NAMALWA (cell line): ENCODE results near the gene FARS2.

Source experiments
- DNase-seq: peaks from one replicate; pipeline ENCODE4 v3.0.0-alpha.2; 2015; ENCODE audit warnings: low spot score

FARS2 gene

DNA sequence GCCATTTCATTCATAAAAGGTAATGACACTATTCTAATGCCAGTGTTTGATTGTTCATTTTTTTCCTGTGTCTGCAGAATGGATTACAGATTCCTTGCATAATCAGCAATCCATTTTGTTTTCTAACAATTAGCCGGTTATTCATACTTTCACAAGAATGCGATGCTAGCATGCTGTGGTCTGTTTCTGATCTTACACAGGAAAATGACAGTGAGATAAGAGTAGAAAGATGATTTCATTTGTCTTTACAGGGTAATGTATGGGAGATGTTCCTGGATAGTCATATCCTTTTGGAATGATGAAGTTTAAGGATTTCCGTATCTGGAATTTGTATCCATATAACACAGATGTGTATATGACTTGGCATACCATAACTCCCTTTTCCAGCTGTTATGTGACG lies 207.3 kb downstream of the FARS2 start:
- DNase-seq = no peak

DNA sequence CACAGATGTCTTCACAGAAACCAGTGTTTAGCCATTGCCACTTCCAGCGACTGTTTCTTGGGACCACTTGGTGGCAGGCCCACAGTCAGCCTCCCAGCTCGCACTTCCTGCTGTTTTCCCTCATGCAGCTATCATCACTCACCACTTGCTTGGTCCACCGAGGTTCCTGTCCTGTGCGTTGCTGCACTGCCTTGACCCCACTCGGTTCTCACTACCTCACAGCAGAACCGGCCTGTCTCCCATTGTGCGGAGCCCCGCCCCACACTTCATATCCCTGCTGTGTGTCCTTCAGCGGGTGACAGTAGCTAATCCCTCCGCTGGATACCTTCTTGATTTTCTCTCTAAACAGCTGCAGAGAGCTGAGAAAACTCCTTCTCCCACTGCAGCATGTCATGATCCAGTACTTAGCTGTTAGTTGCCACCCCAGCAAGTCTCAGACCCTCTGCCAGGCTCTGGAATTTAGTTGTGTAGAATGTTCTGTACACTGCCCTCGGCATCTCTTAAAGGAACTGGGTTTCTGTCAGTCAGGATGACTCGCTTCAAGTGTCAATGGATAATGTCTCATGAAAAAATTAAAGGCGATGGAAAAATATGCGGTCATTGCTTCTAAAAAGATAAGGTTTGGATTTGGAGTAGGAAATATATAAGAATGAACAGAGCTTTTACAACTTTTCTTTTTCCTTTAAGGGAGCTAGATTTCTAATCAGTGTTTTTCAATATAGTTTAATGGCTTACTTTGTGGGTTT lies 208.0 kb downstream of the FARS2 start:
- DNase-seq = no peak

DNA sequence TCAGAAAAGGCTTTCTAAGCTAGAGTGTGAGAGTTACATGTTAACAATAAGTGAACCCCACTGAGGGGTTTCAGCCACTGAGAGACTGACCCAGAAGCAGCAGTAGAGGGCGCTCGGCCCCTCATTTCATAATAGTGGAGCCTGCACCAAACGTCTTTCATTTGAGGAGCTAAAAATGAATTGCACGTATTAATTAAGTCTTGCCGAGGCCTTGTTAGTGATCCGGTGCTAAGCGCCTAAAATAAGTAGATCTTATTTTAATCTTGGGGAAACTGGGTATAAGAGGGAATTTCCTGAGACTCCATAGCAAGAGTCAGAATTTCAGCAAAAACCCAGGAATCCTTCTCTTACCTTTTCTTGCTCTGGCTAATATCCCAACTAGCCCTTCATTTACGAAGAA lies 209.7 kb downstream of the FARS2 start:
- DNase-seq = peak; percentile 81

DNA sequence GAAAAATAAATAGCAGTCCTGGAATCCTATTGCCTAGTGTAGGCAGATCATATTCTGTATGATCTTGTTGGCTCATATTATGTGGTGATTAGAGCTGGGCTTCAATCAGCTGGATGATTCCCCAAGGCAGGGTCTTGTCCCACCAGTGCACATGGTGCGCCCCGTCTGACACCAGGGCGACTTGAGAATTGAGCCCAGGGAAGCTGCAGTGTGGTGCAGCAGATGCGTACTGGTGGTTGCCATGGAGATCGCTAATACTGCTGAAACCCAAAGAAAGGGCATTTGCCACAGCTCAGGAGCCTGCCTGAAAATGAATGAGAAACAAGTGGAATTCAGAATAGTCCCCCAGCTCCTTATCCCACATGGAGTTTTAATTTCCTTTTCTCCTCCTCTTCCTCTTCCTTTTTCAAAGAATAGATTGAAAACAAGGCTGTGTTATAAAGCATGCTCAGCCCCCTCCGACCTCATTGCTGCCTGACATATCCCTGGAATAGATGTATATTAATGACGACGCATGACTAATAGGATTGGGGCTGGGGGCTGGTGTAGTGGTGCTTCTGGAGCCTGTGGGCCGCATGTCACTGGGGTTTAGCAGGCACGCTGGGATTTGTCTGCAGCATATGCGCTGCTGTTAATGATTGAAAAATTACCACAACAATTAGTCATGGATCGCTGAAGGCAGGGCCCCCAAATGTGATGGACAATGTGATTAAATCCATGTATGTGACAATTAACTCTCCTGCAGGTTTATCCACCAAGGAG lies 210.5 kb downstream of the FARS2 start:
- DNase-seq = peak; percentile 6

DNA sequence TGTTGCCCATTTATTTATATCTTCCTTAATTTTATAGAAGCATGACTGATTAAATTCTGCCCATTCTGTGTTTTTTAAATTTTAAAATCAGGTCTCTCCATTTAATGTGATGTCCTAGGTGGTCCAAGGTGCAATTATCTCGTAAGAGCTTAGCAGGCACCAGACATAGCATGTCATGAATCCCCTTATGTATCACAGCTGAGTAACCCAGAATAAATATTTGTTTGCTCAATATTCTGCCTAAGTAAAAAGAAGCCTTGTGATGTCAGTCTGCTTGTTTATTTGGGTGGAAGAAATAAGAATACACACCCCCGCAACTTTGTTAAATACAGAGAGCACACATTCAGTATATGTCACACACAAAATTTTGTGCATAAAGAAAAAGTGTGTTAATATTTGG lies 211.3 kb downstream of the FARS2 start:
- DNase-seq = no peak

DNA sequence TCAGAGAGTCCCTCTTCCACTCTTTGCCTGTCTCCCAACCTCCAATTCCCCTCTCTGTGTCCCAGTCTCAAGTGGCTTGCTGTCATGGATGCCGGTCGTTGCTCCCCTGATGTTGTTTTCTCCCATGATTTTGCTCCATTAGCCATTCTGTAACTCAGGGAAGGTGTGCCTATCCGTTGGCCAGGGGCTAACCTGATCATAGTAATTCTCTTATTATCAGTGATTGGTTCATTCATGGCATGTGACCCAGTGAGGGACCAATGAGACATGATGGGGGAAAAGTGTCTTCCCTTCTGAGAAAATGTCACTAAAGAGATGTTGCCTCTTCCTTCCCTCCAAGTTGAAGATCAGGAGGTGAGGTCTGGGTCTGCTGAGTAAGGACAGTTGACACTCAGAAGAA lies 214.5 kb downstream of the FARS2 start:
- DNase-seq = no peak

DNA sequence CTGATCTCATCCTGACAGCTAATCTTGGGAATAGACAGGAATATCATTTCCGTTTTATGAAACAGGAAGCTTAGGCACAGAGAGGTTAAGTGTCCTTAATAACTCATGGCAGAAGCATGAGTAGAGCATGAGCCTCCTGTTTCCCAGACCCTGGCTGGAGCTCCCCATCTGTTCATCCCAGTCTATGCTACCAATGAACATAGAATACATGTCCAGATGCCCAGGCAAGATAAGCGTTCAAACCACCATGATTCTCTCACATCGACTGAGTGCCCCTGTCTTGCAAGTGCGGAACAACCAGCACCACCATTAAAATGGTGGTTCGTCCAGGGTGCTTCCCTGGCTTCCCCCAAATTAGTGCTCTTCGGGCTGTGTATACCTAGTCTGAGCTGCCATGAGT lies 217.1 kb downstream of the FARS2 start:
- DNase-seq = no peak

DNA sequence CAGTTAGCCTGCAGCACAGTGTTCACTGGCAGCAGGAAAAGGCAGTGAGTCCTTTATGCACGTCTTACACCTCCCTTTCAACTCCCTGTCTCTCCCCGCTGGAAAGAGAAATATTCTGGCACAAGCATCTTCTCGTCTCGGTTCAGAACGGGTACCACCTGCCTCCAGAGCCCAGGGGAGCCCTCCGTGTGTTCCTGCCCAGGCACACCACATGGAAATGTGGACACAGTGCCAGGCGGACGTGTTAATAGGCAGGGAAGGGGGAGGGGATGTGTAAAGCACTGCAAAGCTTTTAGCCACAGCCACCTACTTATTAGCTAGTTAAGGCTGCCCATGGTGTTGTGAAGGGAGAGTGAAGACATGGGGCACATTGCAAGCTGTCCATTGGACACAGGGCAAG lies 219.7 kb downstream of the FARS2 start:
- DNase-seq = no peak

DNA sequence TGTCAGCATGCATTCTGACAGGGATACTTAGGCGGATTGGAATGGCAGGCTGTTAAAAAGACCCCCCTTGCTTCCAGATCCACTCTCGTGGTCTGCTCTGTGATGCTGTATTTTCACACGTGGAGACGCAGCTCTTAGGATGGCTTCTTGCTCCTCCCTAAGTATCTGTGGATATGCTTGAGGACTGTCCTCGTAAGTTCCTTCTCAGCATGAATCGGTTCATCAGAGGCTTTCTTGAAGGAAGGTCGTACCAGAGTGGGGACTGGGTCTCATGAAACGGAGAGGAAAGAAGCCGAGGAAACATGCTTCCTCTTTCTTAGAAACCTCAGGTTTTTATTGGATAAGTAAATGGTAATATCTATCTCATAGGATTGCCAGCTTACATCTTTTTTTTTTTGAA lies 220.4 kb downstream of the FARS2 start:
- DNase-seq = no peak

DNA sequence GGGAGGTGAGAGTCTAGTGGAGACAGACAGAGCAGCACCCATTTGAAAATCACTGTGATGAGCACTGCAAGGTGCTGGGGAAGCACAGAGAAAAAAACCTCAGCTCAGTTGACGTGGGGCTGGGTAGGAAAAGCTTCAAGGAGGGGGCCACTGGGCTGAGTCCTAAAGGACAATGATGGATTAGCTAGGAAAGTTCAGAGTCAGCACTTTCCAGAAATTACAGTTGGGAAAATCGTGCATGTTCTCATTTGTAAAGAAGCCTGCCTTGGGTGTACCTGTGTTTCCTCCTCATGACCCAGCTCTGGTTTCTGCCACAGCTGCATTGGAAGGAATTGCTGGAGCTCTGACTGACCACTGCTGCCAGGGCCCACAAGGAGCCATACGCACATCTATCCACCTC lies 221.3 kb downstream of the FARS2 start:
- no peak for DNase-seq

DNA sequence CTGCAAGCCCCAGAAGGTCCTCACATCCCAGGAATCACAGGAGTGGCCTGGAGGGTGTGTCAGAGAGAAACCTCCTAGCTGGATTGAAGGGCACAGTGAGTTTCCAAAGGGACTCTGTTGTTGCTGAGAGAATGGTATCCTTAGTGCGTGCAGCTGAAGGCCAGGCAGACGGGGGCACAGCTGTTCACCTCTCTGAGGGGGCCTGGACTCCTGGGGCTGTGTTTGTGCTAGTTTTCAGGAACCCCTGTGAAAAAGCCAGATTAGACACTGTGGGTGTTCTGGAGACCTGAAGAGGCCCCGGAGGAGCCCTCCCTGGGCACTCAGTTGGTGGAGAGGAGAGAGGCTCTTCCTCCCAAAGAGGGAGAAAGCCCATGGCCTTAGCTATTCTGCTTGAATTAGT lies 223.4 kb downstream of the FARS2 start:
- DNase-seq = no peak

DNA sequence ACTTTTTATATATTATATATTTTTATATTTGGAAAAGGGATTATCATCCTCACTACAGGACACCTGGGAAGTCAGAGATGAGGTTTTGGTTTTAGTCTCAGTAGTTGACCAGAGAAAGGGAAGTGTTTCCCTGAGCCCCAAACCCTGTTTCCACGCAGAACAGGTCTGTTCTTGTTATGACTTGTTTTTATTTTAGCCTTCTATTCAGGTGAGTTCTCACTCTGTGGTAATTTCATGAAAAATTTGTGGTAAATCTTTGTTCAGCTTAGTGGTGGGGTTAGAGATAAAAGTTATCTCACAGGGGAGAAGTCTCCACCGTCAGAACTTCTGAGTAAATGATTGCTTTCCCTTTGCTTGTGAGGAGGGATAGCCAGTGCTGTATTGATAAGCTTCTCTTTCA lies 224.9 kb downstream of the FARS2 start:
- no peak for DNase-seq

DNA sequence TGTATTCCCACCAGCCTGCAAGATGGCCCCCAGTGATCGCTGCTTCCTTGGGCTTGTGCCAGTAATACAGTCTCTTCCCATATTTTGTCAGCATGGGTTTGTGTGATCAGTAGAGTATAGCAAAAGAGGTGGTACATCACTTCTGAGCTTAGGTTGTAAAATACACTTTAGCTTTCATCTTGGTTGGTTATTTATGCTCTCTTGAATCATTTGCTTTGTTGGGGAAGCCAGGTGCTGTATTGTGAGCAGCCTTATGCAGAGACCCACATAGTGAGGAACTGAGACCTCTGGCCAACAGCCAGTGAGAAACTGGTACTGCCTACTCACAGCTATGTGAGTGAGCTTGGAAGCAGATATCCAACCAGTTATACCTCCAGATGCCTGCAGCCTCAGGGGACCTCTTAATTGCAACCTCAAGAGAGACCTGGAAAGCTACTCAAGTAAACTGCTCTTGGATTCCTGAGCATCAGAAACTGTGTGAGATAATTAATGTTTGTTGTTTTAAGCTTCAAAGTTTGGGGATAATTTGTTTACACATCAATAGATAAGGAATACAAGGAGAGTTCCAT lies 229.3 kb downstream of the FARS2 start:
- no peak for DNase-seq

DNA sequence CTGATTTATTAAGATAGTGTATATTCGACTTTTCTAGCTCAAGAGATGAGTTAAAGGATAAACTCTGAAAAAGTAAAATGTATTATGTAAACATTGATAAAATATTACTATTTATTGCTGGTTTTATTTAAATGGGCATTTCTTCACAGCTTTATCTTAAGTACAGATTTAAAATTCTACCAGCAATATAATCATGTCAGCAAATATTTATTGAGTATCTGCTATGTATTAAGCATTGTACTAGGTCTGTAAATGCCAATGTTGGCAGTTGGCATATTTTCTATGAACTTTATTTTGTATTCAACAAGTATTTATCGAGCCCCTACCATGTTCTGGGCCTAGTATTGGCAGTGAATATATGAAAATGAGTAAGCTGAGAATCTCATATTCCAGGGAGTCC lies 231.0 kb downstream of the FARS2 start:
- no peak for DNase-seq

DNA sequence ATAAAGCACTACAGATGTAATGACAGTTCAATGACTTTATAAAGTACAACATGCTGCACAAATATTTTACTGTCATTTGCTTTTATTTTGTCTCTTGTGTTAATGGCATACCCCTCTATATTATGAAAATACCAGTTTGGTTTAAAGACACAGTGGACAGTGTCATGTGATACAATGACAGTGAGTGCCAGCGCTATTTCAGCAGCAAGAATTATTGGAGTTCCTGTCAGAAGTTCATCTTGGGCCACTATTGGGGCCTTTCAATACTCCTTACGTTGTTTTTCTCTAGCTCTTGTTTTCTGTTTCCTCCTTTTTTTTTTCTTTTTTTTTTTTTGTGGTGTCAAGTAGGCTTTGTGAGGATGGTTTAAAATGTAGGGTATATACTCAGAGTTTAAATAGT lies 232.5 kb downstream of the FARS2 start:
- DNase-seq = no peak

DNA sequence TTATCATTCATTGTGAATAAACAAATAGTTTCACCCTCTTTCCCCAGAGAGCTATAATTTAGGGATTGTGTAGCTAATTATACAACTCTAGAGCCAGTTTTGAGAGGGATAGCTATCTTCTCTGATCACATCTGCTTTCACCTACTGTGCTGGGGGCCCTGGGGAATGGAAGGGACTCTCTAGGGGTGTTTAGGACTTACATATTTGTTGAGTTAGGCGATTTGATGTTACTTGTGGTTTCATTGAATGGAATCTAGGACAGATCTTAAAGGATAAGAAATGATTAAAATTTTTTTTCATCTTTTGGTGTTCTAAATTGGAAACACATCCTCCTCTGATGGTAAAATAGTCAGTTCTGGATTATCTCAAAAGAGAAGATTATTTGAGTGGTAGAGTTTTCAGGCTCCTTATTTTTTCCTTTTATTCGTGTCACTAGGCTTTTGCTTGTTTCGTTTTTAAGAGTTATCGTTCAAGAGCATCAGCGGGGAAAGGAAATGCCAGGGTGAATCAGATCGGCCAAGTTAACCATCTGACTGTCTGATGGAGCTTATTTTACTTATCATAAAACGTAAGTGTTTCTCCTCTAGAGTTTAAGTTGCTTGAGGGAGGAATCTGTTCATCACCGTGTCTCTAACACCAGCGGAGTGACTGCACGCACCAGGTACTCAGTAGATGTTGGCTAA lies 236.7 kb downstream of the FARS2 start:
- DNase-seq = no peak

DNA sequence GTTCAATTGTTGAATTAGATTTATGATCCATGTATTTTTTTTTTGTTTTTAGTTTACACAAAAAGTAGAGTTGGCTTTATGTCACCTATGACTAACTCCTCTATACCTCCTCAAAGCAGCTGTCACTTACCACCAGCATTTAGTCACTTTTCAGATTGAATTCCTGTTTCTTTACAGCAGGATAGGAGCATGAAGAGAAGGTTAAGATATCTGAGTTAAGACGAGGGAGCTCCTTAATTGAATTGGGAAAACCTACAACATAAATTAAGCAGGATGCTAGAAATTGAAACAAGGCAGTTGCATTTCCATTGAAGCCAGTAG lies 237.2 kb downstream of the FARS2 start:
- no peak for DNase-seq

DNA sequence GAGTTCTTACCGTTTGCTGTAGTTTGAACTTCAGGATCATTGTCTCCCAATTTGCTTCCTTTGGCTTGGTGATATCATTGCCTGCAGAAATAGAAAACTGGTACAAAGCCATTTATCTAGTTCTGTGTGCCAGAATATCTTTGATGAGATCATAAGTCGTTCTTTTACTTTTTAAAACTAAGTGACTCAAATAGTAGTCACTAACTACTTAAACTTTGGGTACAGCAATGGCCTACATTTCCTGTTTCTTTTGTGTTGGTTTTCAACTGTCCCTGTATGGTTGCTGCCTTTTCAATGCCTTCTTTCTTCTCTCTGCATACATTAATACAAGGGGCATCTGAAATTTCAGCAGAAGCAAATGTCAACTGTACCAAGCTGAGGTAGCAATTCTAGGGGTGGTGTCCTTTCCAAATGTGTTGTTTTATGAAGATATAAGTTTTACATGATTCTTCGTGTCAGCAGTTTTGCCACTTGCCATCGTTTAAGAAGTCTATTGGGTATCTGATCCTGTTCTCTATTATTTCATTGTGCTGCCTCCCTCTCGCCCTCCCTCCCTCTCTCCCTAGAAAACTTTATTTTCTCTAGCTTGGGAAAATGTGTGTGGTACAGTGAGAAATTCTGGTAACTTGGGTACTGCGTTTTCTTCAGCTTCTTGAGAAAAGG lies 238.5 kb downstream of the FARS2 start:
- no peak for DNase-seq

DNA sequence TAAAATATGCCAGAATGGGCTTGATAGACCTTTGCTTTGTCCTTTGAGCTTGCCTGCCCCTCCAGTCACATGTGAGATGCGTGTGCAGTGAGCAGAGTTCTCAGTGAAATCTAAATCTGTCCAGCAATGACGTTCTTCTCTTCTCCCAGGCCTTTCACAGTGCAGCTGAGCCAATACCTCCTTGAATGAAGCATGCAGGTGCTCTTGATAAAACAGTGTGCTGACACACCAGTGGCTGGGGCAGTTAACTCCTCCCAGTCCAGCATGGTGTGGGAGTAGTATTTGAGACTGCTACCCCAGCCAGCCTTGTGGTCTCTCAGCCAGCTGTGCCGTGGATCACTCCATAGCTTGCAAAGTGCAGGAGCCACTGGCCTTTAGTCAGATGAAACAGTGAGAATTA lies 240.5 kb downstream of the FARS2 start:
- DNase-seq = no peak

DNA sequence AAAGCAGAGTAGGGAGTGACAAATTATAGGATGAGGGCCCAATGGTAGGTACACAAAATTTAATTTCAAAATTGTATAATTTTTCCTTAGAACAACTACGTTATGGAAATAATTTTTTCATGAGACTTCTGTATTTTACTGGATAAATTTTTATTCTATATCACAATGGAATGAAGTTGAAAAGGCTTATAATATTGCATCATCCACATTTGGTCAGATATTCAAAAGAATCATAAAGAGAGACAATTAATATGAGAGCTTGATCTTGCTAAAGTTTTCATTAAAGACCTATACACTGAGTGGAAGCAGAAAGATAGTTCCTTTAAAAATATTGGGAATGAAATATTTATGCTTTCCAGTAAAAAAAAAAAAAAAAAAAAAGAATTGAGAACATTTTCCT lies 242.8 kb downstream of the FARS2 start:
- DNase-seq = no peak

DNA sequence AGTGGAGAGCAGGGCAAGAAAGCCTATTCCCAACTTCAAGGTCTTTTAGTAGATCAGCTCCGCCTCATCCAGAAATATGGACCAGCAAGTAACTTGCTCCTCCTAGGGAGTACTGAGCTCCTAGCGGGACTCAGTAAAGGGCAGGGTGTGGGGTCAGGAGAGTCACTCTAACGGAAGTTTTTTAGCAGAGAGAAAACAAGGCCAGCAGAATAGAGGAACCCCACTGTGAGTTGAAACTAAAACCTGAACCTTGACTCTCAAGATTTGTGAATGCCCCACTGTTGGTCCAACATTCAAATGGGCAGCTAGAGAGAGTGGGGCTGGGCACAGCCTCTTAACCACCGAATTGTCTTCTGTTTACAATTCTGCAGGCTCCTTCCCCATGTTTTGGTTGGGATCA lies 244.8 kb downstream of the FARS2 start:
- peak; percentile 50 for DNase-seq

DNA sequence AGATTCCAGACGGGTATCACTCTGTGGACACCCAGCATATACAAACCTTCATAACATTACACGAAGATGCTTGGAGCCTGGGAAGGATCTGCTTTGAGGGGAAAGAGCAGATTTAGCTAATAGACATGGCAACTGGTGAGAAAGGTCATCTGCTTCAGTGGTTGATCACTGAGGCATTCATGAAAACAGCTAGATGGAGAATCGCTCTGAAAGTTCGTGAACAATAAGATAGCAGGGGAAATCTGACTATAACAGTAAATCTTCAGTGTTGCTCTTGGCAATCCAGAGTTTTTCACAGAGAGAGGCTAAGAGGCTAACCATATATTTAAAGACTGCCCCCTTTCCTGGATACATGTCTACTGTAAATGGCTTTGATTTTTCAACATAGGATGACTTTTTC lies 245.3 kb downstream of the FARS2 start:
- DNase-seq = peak; percentile 48
